AG04450 (cell line): Measurements from ENCODE around the gene SLC17A7. TPM values are rescaled to one million over a fixed set of nuclear protein-coding genes. Genes with fewer than 3 reads are reported as not detected.

ENCODE experiments used
- CTCF ChIA-PET: fragments of 300-600, 350-600 bp; formaldehyde crosslinking; extraction: SDS; loops from one replicate; lab custom pipeline; 2022; ENCODE audit warnings: antibody characterized with exemption, inconsistent platforms; lab: Charles Lee
- POLR2A ChIA-PET: fragments of 350-600 bp; formaldehyde crosslinking; extraction: SDS; loops from one replicate; lab custom pipeline; 2021; ENCODE audit warnings: antibody characterized with exemption, inconsistent platforms; lab: Yijun Ruan, JAX
- DNase-seq: peaks from one replicate; pipeline ENCODE4 v3.0.0-alpha.2; 2011; ENCODE audit warnings: low read depth, low spot score
- H3K27ac ChIP-seq: one replicate; pipeline ENCODE4 v1.5.1; 2012; ENCODE audit warnings: low read depth, low read length, control low read depth
- H3K27me3 ChIP-seq: one replicate; pipeline ENCODE4 v1.6.0; 2012; ENCODE audit warnings: low read length; ENCODE audit not compliant: control insufficient read depth, insufficient read depth
- H3K4me3 ChIP-seq: 2 replicates; pipeline ENCODE4 v1.5.1; 2011; ENCODE audit warnings: mild to moderate bottlenecking, low read depth, low read length, control low read depth
- H3K9me3 ChIP-seq: 2 replicates; pipeline ENCODE4 v1.5.1; 2012; ENCODE audit warnings: low read length; ENCODE audit not compliant: control insufficient read depth, insufficient read depth
- CTCF ChIP-seq: IDR thresholded peaks from 2 replicates; pipeline ENCODE4 v1.5.1; 2011; ENCODE audit warnings: low read depth, low read length, control low read depth, inconsistent platforms
- polyA plus RNA-seq: library from polyadenylated mRNA; depleted of rRNA; stranded (reverse); fragments of >200 nt; gene quantifications from 2 replicates; pipeline ENCODE4 v1.2.3, GENCODE V29; 2011

SLC17A7 gene
- polyA plus RNA-seq, 1 experiment, result 0.02 TPM

GRCh38 chr19:49488046-49488862, 46.9 kb upstream of the SLC17A7 start:
- H3K27ac ChIP-seq, result peak overlapping the region; percentile 82
- DNase-seq, result no peak
- no peak for TF ChIP-seq CTCF
- POLR2A ChIA-PET, result interaction anchor here (0.7 to 2.5 kb wide), 7 partner anchors 8 to 153 kb away, joined by 3 to 17 read pairs (median 5); partner anchors contain the start of genes ALDH16A1, RCN3 and RPS11
- H3K27me3 ChIP-seq, result no peaks in the 10 kb centered on the region
- H3K4me3 ChIP-seq, result peak overlapping the region; percentile 96
- no peaks in the 10 kb centered on the region for H3K9me3 ChIP-seq
- CTCF ChIA-PET, result no interaction called here

- TF ChIP-seq CTCF, result no peak
- ChIA-PET POLR2A (interaction anchor here (1.2 to 2.5 kb wide), 4 partner anchors 8 to 35 kb away, joined by 5 to 17 read pairs (median 11); partner anchors contain the start of genes ALDH16A1 and RPS11), CTCF (interaction anchor here (0.6 kb wide), 1 partner anchor 448 kb away, joined by 7 read pairs; no protein-coding TSS in a partner anchor)
- peak within 1 kb of the TSS; percentile 96 for H3K4me3 ChIP-seq
- H3K27ac ChIP-seq, result peak within 1 kb of the TSS; percentile 82
- DNase-seq, result peak; percentile 99
- no peaks in the 10 kb centered on the region for H3K9me3 ChIP-seq
- H3K27me3 ChIP-seq, result no peaks in the 10 kb centered on the region
Observed at GRCh38 chr19:49487277-49488045, 46.1 kb upstream of the SLC17A7 start, which contains the start of gene RPL13A. RPL13A (plus strand) TSS chr19:49487608; CDS start chr19:49487630, 22 bp downstream.

- DNase-seq, result no peak
- Histone ChIP-seq H3K9me3 (no peaks in the 10 kb centered on the region), H3K27ac (no peak overlapping the region), H3K4me3 (no peak overlapping the region), H3K27me3 (no peaks in the 10 kb centered on the region)
- ChIA-PET CTCF (interaction anchor here (0.6 kb wide), 1 partner anchor 449 kb away, joined by 7 read pairs; no protein-coding TSS in a partner anchor), POLR2A (interaction anchor here (1.5 kb wide), 1 partner anchor 9 kb away, joined by 11 read pairs; the partner anchor contains the start of gene RPS11)
- TF ChIP-seq CTCF, result no peak
Observed at GRCh38 chr19:49486710-49487276, 45.5 kb upstream of the SLC17A7 start.

- H3K9me3 ChIP-seq, result no peaks in the 10 kb centered on the region
- POLR2A ChIA-PET, result no interaction called here
- no peak for TF ChIP-seq CTCF
- no peaks in the 10 kb centered on the region for H3K27me3 ChIP-seq
- H3K27ac ChIP-seq, result no peak overlapping the region
- no peak for DNase-seq
- no peak overlapping the region for H3K4me3 ChIP-seq
- CTCF ChIA-PET, result no interaction called here
Observed at GRCh38 chr19:49486232-49486631, 44.9 kb upstream of the SLC17A7 start.
